22Rv1 (cell line): ENCODE results near the gene SPHK2.
A peak's percentile ranks its signal among the peaks of the same experiment; 100 is the strongest.

Source experiments
- ZFX ChIP-seq: fragments of 450-650 bp; IDR thresholded peaks from 2 replicates; pipeline ENCODE4 v1.6.1; 2017; ENCODE audit warnings: antibody characterized with exemption, borderline replicate concordance
- TF ChIP-seq, protein P1 (sequence below): fragments of 450-650 bp; IDR thresholded peaks from 2 replicates; pipeline ENCODE4 v1.5.1; 2017; ENCODE audit warnings: mild to moderate bottlenecking

DNA sequence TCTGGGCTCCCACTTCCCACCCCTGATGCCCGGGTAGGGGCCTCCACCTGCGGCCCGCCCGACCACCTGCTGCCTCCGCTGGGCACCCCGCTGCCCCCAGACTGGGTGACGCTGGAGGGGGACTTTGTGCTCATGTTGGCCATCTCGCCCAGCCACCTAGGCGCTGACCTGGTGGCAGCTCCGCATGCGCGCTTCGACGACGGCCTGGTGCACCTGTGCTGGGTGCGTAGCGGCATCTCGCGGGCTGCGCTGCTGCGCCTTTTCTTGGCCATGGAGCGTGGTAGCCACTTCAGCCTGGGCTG, 9.9 kb downstream of the SPHK2 start:
- TF ChIP-seq, protein P1, sequence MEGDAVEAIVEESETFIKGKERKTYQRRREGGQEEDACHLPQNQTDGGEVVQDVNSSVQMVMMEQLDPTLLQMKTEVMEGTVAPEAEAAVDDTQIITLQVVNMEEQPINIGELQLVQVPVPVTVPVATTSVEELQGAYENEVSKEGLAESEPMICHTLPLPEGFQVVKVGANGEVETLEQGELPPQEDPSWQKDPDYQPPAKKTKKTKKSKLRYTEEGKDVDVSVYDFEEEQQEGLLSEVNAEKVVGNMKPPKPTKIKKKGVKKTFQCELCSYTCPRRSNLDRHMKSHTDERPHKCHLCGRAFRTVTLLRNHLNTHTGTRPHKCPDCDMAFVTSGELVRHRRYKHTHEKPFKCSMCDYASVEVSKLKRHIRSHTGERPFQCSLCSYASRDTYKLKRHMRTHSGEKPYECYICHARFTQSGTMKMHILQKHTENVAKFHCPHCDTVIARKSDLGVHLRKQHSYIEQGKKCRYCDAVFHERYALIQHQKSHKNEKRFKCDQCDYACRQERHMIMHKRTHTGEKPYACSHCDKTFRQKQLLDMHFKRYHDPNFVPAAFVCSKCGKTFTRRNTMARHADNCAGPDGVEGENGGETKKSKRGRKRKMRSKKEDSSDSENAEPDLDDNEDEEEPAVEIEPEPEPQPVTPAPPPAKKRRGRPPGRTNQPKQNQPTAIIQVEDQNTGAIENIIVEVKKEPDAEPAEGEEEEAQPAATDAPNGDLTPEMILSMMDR: peak; percentile 27; the same call in 1 of the 2 replicates
- TF ChIP-seq ZFX: no peak
